HG03565 (cell line): Measurements from ENCODE around the gene ZNF776.
"Not testable (repeated sequence)": the region's sequence is repeated elsewhere in the genome, so short reads cannot be mapped to it uniquely, and the experiment has no call there.

Source experiments
- ATAC-seq: cut with Tn5 transposase; IDR thresholded peaks from one replicate; pipeline ENCODE4 v1.9.1; 2021; ENCODE audit warnings: mild to moderate bottlenecking, moderate library complexity; ENCODE audit not compliant: unreplicated experiment

The ZNF776 gene

GRCh38 chr19:57776764-57777296, 30.2 kb downstream of the ZNF776 start:
- no peak for ATAC-seq

GRCh38 chr19:57778336-57778735, 31.7 kb downstream of the ZNF776 start:
- ATAC-seq, result no peak

- no peak for ATAC-seq
These were observed 32.7 kb downstream of the ZNF776 start for GRCh38 chr19:57779220-57779845.

- no peak for ATAC-seq
These were observed 39.7 kb downstream of the ZNF776 start for GRCh38 chr19:57786286-57786685.

GRCh38 chr19:57786906-57787305, 40.3 kb downstream of the ZNF776 start:
- ATAC-seq, result no peak

- no peak for ATAC-seq
These were observed 41.6 kb downstream of the ZNF776 start for GRCh38 chr19:57788114-57788692.

- ATAC-seq, result no peak
These were observed 42.7 kb downstream of the ZNF776 start for GRCh38 chr19:57789288-57789687.

GRCh38 chr19:57796580-57796979, 50.0 kb downstream of the ZNF776 start:
- not testable (repeated sequence) for ATAC-seq

- ATAC-seq, result no peak
These were observed 54.1 kb downstream of the ZNF776 start for GRCh38 chr19:57800696-57801095.

- no peak for ATAC-seq
These were observed 55.7 kb downstream of the ZNF776 start for GRCh38 chr19:57802269-57802668.

GRCh38 chr19:57803265-57803593, 56.6 kb downstream of the ZNF776 start:
- ATAC-seq, result no peak

- ATAC-seq, result no peak
These were observed 57.1 kb downstream of the ZNF776 start for GRCh38 chr19:57803594-57804325.

GRCh38 chr19:57807541-57807940, 60.9 kb downstream of the ZNF776 start:
- no peak for ATAC-seq
